SK-N-SH (cell line): ENCODE measurements around the gene INPP5J. TPM values are rescaled to one million over a fixed set of nuclear protein-coding genes. Genes with fewer than 3 reads are reported as not detected.
"Not testable (repeated sequence)": the region's sequence is repeated elsewhere in the genome, so short reads cannot be mapped to it uniquely, and the experiment has no call there.

Source experiments
- CTCF ChIA-PET: fragments of 300-600, 350-600 bp; formaldehyde crosslinking; extraction: SDS; loops from one replicate; lab custom pipeline; 2021; lab: Yijun Ruan, JAX
- POLR2A ChIA-PET: fragments of 350-600 bp; sonication (Branson Sonifier 250); formaldehyde crosslinking; extraction: SDS; loops from one replicate; lab custom pipeline; 2020; ENCODE audit warnings: antibody characterized with exemption, inconsistent platforms; lab: Yijun Ruan, JAX
- DNase-seq: peaks from one replicate; pipeline ENCODE4 v3.0.0; 2012
- H2AFZ ChIP-seq: fragments of 200-600 bp; sonication (generic); 2 replicates; pipeline ENCODE4 v1.8.1; 2016; ENCODE audit warnings: antibody characterized with exemption, mild to moderate bottlenecking, low read depth
- H3F3A ChIP-seq: fragments of 200-600 bp; sonication (generic); replicated peaks from 2 replicates; pipeline ENCODE3; 2016; ENCODE audit warnings: antibody characterized with exemption, mild to moderate bottlenecking; ENCODE audit not compliant: insufficient read depth
- H3K27ac ChIP-seq, 2 experiments: fragments of 200-500 bp in 1 of 2; fragments of 200-600 bp in 1 of 2; sonication (Bioruptor generic) in 1 of 2; sonication (generic), shearing (Covaris generic) in 1 of 2; 2 replicates each; pipeline versions ENCODE4 v1.5.1 to v1.6.1; 2014 to 2016; ENCODE audit warnings: low read depth in 2 of 2, inconsistent platforms in 1 of 2, low read length in 1 of 2, mild to moderate bottlenecking in 1 of 2, mixed read lengths in 1 of 2
- H3K27me3 ChIP-seq: fragments of 200-600 bp; sonication (generic), shearing (Covaris generic); 2 replicates; pipeline ENCODE4 v1.6.1; 2016; ENCODE audit warnings: mixed run types; ENCODE audit not compliant: insufficient read depth
- H3K36me3 ChIP-seq, 2 experiments: fragments of 200-500 bp in 1 of 2; fragments of 200-600 bp in 1 of 2; sonication (Bioruptor generic) in 1 of 2; sonication (generic) in 1 of 2; replicated peaks in 1 of 2; 2 replicates each; pipeline versions ENCODE3 to v1.5.1; 2014 to 2016; ENCODE audit warnings: low read length in 1 of 2, mild to moderate bottlenecking in 1 of 2; ENCODE audit not compliant: insufficient read depth in 2 of 2, control insufficient read depth in 1 of 2
- H3K4me1 ChIP-seq, 2 experiments: fragments of 200-500 bp in 1 of 2; fragments of 200-600 bp in 1 of 2; sonication (Bioruptor generic) in 1 of 2; sonication (generic), shearing (Covaris generic) in 1 of 2; 2 replicates each; pipeline versions ENCODE4 v1.5.1 to v1.6.1; 2014 to 2016; ENCODE audit warnings: low read depth in 1 of 2, low read length in 1 of 2, mixed run types in 1 of 2; ENCODE audit not compliant: insufficient read depth in 2 of 2, control insufficient read depth in 1 of 2
- H3K4me2 ChIP-seq: fragments of 200-600 bp; sonication (generic), shearing (Covaris generic); 2 replicates; pipeline ENCODE4 v1.6.1; 2017; ENCODE audit warnings: mixed run types
- H3K4me3 ChIP-seq, 2 experiments: fragments of 200-500 bp in 1 of 2; fragments of 200-600 bp in 1 of 2; sonication (Bioruptor generic) in 1 of 2; sonication (generic), shearing (Covaris generic) in 1 of 2; 2 replicates each; pipeline versions ENCODE4 v1.5.1 to v1.8.1; 2014 to 2016; ENCODE audit warnings: low read depth in 2 of 2, inconsistent platforms in 1 of 2, low read length in 1 of 2, mild to moderate bottlenecking in 1 of 2, mixed read lengths in 1 of 2, moderate library complexity in 1 of 2
- H3K79me2 ChIP-seq: fragments of 200-600 bp; sonication (generic); 2 replicates; pipeline ENCODE4 v1.8.1; 2017; ENCODE audit warnings: mild to moderate bottlenecking; ENCODE audit not compliant: insufficient read depth
- H3K9ac ChIP-seq: fragments of 200-600 bp; sonication (generic); 2 replicates; pipeline ENCODE4 v1.6.1; 2017; ENCODE audit warnings: mixed run types
- H3K9me2 ChIP-seq: fragments of 200-600 bp; sonication (generic); 2 replicates; pipeline ENCODE4 v1.6.1; 2017; ENCODE audit warnings: mixed run types
- H3K9me3 ChIP-seq: fragments of 200-600 bp; sonication (generic); 2 replicates; pipeline ENCODE4 v1.6.1; 2017; ENCODE audit warnings: mixed run types, mild to moderate bottlenecking, moderate library complexity
- H4K20me1 ChIP-seq: fragments of 200-600 bp; sonication (generic); 2 replicates; pipeline ENCODE4 v1.6.1; 2017; ENCODE audit warnings: mild to moderate bottlenecking, mixed run types; ENCODE audit not compliant: insufficient read depth
- EP300 ChIP-seq, 2 experiments: IDR thresholded peaks; 2 replicates each; pipeline versions ENCODE4 v1.4.0 to v1.6.1; 2012; ENCODE audit warnings: borderline replicate concordance in 1 of 2, low read depth in 1 of 2, low read length in 1 of 2
- FOSL2 ChIP-seq: IDR thresholded peaks from 2 replicates; pipeline ENCODE4 v1.4.0; 2012; ENCODE audit warnings: low read depth, mild to moderate bottlenecking, moderate library complexity, borderline replicate concordance
- FOXJ3 ChIP-seq: sonication (generic); formaldehyde crosslinking; IDR thresholded peaks from 2 replicates; pipeline ENCODE4 v1.5.1; 2020; ENCODE audit warnings: mild to moderate bottlenecking, missing genetic modification reagents
- FOXM1 ChIP-seq: IDR thresholded peaks from 2 replicates; pipeline ENCODE4 v1.4.0; 2012; ENCODE audit warnings: low read depth, mild to moderate bottlenecking
- GABPA ChIP-seq: IDR thresholded peaks from 2 replicates; pipeline ENCODE4 v1.4.0; 2012; ENCODE audit warnings: low read depth, mild to moderate bottlenecking
- IRF3 ChIP-seq: fragments of 150-350 bp; IDR thresholded peaks from 2 replicates; pipeline ENCODE4 v1.6.1; 2016; ENCODE audit warnings: mild to moderate bottlenecking, low read depth, low read length
- JUND ChIP-seq: IDR thresholded peaks from 2 replicates; pipeline ENCODE4 v1.4.0; 2012
- PBX3 ChIP-seq: IDR thresholded peaks from 2 replicates; pipeline ENCODE4; 2012
- REST ChIP-seq: IDR thresholded peaks from 2 replicates; pipeline ENCODE4 v1.6.1; 2012; ENCODE audit warnings: mild to moderate bottlenecking, low read depth, low read length, moderate library complexity
- RFX5 ChIP-seq: IDR thresholded peaks from 2 replicates; pipeline ENCODE4 v1.6.1; 2012; ENCODE audit warnings: mild to moderate bottlenecking, improper control_type of control experiment, low read length
- SIN3A ChIP-seq: IDR thresholded peaks from 2 replicates; pipeline ENCODE4 v1.6.1; 2012; ENCODE audit warnings: low read depth, mild to moderate bottlenecking, low read length, moderate library complexity, borderline replicate concordance
- SMC3 ChIP-seq: IDR thresholded peaks from 2 replicates; pipeline ENCODE4 v1.6.1; 2012; ENCODE audit warnings: low read depth, low read length, improper control_type of control experiment
- TCF12 ChIP-seq: IDR thresholded peaks from 2 replicates; pipeline ENCODE4 v1.4.0; 2012
- TEAD4 ChIP-seq: IDR thresholded peaks from 2 replicates; pipeline ENCODE4 v1.4.0; 2012; ENCODE audit warnings: mild to moderate bottlenecking, borderline replicate concordance; ENCODE audit not compliant: insufficient read depth
- USF2 ChIP-seq: fragments of 150-350 bp; IDR thresholded peaks from 2 replicates; pipeline ENCODE4 v1.6.1; 2017; ENCODE audit warnings: antibody characterized with exemption, low read length, low read depth, borderline replicate concordance
- YY1 ChIP-seq: IDR thresholded peaks from 2 replicates; pipeline ENCODE4 v1.4.0; 2012; ENCODE audit warnings: low read depth, mild to moderate bottlenecking
- ZBTB33 ChIP-seq: IDR thresholded peaks from 2 replicates; pipeline ENCODE4 v1.4.0; 2012; ENCODE audit warnings: low read depth, borderline replicate concordance
- WGBS: methylation state at CpG from one replicate; pipeline ENCODE4 v1.1.6; 2017; ENCODE audit warnings: low lambda C conversion rate; 5-methylcytosine and 5-hydroxymethylcytosine counted together
- polyA plus RNA-seq, 3 experiments: library from polyadenylated mRNA; depleted of rRNA; stranded (reverse); fragments of >200 nt; gene quantifications; 2 replicates each; pipeline ENCODE4 v1.2.3, GENCODE V29; 2012

The INPP5J gene
- polyA plus RNA-seq, 1 of the 3 experiments (the other 2 are of a cell fraction) = 3.2 TPM

- TF ChIP-seq USF2 (no peak), TEAD4 (no peak)
Measured at GRCh38 chr22:31075961-31076360, 46.8 kb upstream of the INPP5J start (continued).

- Histone ChIP-seq H3K36me3 (no peaks in the 10 kb centered on the region), H2AFZ (no peak overlapping the region), H4K20me1 (no peaks in the 10 kb centered on the region), H3K27ac (no peak overlapping the region), H3K9me2 (no peaks in the 10 kb centered on the region), H3K4me1 (peaks cover 5 to 17% of the 10 kb centered on the region in 2 experiments; a peak in 2 of 4 replicates), H3K27me3 (no peaks in the 10 kb centered on the region), H3K9me3 (no peaks in the 10 kb centered on the region), H3K9ac (no peak overlapping the region), H3K4me3 (no peak overlapping the region), H3F3A (no peaks in the 10 kb centered on the region), H3K4me2 (no peak overlapping the region), H3K79me2 (peaks cover 14% of the 10 kb centered on the region)
- ChIA-PET CTCF (no interaction called here), POLR2A (no interaction called here)
- WGBS = 96% methylated on average over 6 of the region's 6 CpGs
- no peak for TF ChIP-seq FOSL2
- TF ChIP-seq SMC3 = no peak
- no peak for TF ChIP-seq TEAD4
- no peak for TF ChIP-seq IRF3
- TF ChIP-seq PBX3 = no peak
- no peak for TF ChIP-seq RFX5
- no peak for TF ChIP-seq ZBTB33
- TF ChIP-seq TCF12 = no peak
- no peak for TF ChIP-seq YY1
- no peak for TF ChIP-seq EP300 (IDR thresholded peaks at IDR 0.05; ENCODE audit: borderline replicate concordance in 1 of 2, low read depth in 1 of 2, low read length in 1 of 2)
- TF ChIP-seq FOXJ3 (CRISPR knock-in tag) = no peak
- no peak for TF ChIP-seq SIN3A
- TF ChIP-seq JUND = no peak
- no peak for TF ChIP-seq GABPA
- no peak for TF ChIP-seq FOXM1
- no peak for TF ChIP-seq REST
- DNase-seq = no peak
Measured at GRCh38 chr22:31077681-31078080, 45.1 kb upstream of the INPP5J start.

- H3K9me3 ChIP-seq, H3K4me3 ChIP-seq, DNase-seq, H4K20me1 ChIP-seq, H3K27ac ChIP-seq, H3K9me2 ChIP-seq, H3K27me3 ChIP-seq, H3K9ac ChIP-seq, H3K4me2 ChIP-seq, H3F3A ChIP-seq, H3K36me3 ChIP-seq, POLR2A ChIA-PET: not testable (repeated sequence)
- Histone ChIP-seq H3K79me2 (peaks cover 21% of the 10 kb centered on the region), H3K4me1 (peaks cover 12 to 23% of the 10 kb centered on the region in 2 experiments; a peak in 2 of 4 replicates), H2AFZ (peak overlapping the region; percentile 65; the same call in 1 of the 2 replicates)
- CTCF ChIA-PET = interaction anchor here (1.3 kb wide), 1 partner anchor 12 kb away, joined by 4 read pairs; no protein-coding TSS in a partner anchor
- 85% methylated on average over 2 of the region's 2 CpGs for WGBS
Measured at GRCh38 chr22:31078389-31078788, 44.4 kb upstream of the INPP5J start.
